ENCODE results near the gene NTPCR.

The NTPCR gene

GRCh38 chr1:232951180-232951579 lies 769 bp downstream of the NTPCR start:
- no peaks in the 10 kb centered on the region for H3K27me3 ChIP-seq (ENCODE audit: insufficient read depth, low read length, poor library complexity)
- no peak overlapping the region for H3K23ac ChIP-seq (ENCODE audit: low read length)
- DNase-seq, result peak; percentile 74
- H3K79me2 ChIP-seq (ENCODE audit: control insufficient read depth, insufficient read depth, low read length), result peaks cover 8% of the 10 kb centered on the region
- H3K36me3 ChIP-seq (ENCODE audit: control insufficient read depth, insufficient read depth, low read length), result no peaks in the 10 kb centered on the region
- H4K5ac ChIP-seq (ENCODE audit: low read length), result no peak overlapping the region
- peak overlapping the region; percentile 85 for H3K4me3 ChIP-seq (ENCODE audit: low read length)
- H2AK5ac ChIP-seq (ENCODE audit: low read length), result no peak overlapping the region
- H3K27ac ChIP-seq (ENCODE audit: low read depth, low read length), result no peak overlapping the region
- H2BK120ac ChIP-seq (ENCODE audit: low read depth, low read length), result no peak overlapping the region
- peaks cover 6% of the 10 kb centered on the region for H3K4me1 ChIP-seq (ENCODE audit: control insufficient read depth, low read depth, low read length)
- WGBS (ENCODE audit: extremely low coverage, insufficient coverage, low lambda C conversion rate), result no CpG with 5 or more reads among the region's 5 CpGs
- H3K18ac ChIP-seq (ENCODE audit: low read length), result no peak overlapping the region
- H3K56ac ChIP-seq (ENCODE audit: low read length), result peak overlapping the region; percentile 91
- H4K8ac ChIP-seq (ENCODE audit: low read depth, low read length), result no peak overlapping the region
- peaks cover 2% of the 10 kb centered on the region for H3K79me1 ChIP-seq (ENCODE audit: low read length)
- H3K9ac ChIP-seq (ENCODE audit: low read length), result peak overlapping the region; percentile 80
- H3K4me2 ChIP-seq (ENCODE audit: low read length), result peak overlapping the region; percentile 69
- no peak overlapping the region for H3K4ac ChIP-seq (ENCODE audit: low read depth, low read length)
- H2BK5ac ChIP-seq (ENCODE audit: low read length), result no peak overlapping the region
- H2BK15ac ChIP-seq (replicated peaks; ENCODE audit: low read depth), result no peak overlapping the region

- Histone ChIP-seq H2BK15ac (replicated peaks; ENCODE audit: low read depth) (no peak overlapping the region), H2AK5ac (ENCODE audit: low read length) (no peak overlapping the region), H2BK120ac (ENCODE audit: low read depth, low read length) (no peak overlapping the region), H3K9ac (ENCODE audit: low read length) (peak overlapping the region; percentile 80), H3K4ac (ENCODE audit: low read depth, low read length) (no peak overlapping the region), H3K79me1 (ENCODE audit: low read length) (peaks cover 3% of the 10 kb centered on the region), H3K27me3 (ENCODE audit: insufficient read depth, low read length, poor library complexity) (no peaks in the 10 kb centered on the region), H3K23ac (ENCODE audit: low read length) (no peak overlapping the region), H3K27ac (ENCODE audit: low read depth, low read length) (no peak overlapping the region), H3K4me1 (ENCODE audit: control insufficient read depth, low read depth, low read length) (peaks cover 6% of the 10 kb centered on the region), H2BK5ac (ENCODE audit: low read length) (no peak overlapping the region), H3K4me3 (ENCODE audit: low read length) (no peak overlapping the region), H3K79me2 (ENCODE audit: control insufficient read depth, insufficient read depth, low read length) (peaks cover 8% of the 10 kb centered on the region), H4K5ac (ENCODE audit: low read length) (no peak overlapping the region), H3K36me3 (ENCODE audit: control insufficient read depth, insufficient read depth, low read length) (no peaks in the 10 kb centered on the region), H4K8ac (ENCODE audit: low read depth, low read length) (no peak overlapping the region), H3K56ac (ENCODE audit: low read length) (peak overlapping the region; percentile 91), H3K18ac (ENCODE audit: low read length) (no peak overlapping the region), H3K4me2 (ENCODE audit: low read length) (peak overlapping the region; percentile 69)
- no peak for DNase-seq
- WGBS (ENCODE audit: extremely low coverage, insufficient coverage, low lambda C conversion rate), result no CpG with 5 or more reads among the region's 1 CpG
Measured at GRCh38 chr1:232951605-232952004, 1.2 kb downstream of the NTPCR start.

DNA sequence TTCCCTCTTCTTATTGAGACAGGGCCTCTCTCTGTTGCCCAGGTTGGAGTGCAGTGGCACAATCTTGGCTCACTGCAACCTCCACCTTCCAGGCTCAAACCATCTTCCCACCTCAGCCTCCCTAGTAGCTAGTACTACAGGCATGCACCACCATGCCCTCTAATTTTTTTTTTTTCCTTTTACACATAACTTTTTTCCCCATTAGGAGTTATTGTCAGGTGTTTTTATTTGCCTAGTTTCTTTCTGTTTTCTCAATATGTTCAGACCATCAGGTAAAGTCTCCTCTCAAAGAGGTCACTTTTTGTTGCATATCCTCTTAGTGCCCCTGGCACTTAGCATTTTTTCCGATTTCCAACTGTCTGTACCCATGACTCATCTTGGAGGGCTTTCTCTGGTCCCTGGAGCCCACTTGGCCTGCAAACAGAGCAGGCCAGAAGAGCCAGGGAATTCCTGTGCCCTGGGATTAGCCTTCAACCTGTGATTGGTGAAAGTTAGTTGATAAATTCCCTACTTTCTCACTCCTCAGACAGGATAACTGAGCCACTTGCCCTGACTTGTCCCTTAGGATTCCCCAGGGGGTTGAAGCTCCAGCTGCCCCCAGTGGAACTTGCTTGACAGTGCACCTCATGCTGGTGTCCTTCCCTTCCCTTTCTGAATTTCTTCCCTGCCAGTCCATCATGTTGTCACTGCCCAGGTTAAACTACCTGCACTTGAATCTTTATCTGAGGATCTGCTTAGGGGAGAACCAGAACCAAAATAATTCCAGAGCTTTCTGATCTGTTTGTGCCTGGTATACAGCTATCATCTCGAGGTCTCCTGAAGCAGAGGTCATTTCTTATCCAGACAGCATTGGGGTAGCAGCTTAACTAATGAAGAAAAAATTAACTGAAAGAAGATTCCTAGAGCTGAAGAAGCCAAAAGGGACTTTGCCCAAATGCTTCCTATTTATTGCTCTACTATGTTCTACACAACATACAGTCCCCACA lies 2.4 kb downstream of the NTPCR start:
- H3K79me2 ChIP-seq (ENCODE audit: control insufficient read depth, insufficient read depth, low read length), result peaks cover 8% of the 10 kb centered on the region
- no peak overlapping the region for H4K5ac ChIP-seq (ENCODE audit: low read length)
- no peak overlapping the region for H3K4me2 ChIP-seq (ENCODE audit: low read length)
- DNase-seq, result peak; percentile 95
- peaks cover 3% of the 10 kb centered on the region for H3K79me1 ChIP-seq (ENCODE audit: low read length)
- no peak overlapping the region for H2BK5ac ChIP-seq (ENCODE audit: low read length)
- no peak overlapping the region for H2BK15ac ChIP-seq (replicated peaks; ENCODE audit: low read depth)
- H4K8ac ChIP-seq (ENCODE audit: low read depth, low read length), result no peak overlapping the region
- no peak overlapping the region for H2AK5ac ChIP-seq (ENCODE audit: low read length)
- no peaks in the 10 kb centered on the region for H3K36me3 ChIP-seq (ENCODE audit: control insufficient read depth, insufficient read depth, low read length)
- no peak overlapping the region for H3K4ac ChIP-seq (ENCODE audit: low read depth, low read length)
- peak overlapping the region; percentile 11 for H3K56ac ChIP-seq (ENCODE audit: low read length)
- H2BK120ac ChIP-seq (ENCODE audit: low read depth, low read length), result no peak overlapping the region
- no peak overlapping the region for H3K9ac ChIP-seq (ENCODE audit: low read length)
- WGBS (ENCODE audit: extremely low coverage, insufficient coverage, low lambda C conversion rate), result no CpG with 5 or more reads among the region's 2 CpGs
- H3K27ac ChIP-seq (ENCODE audit: low read depth, low read length), result peak overlapping the region; percentile 75
- peak overlapping the region; percentile 34 for H3K18ac ChIP-seq (ENCODE audit: low read length)
- peaks cover 6% of the 10 kb centered on the region for H3K4me1 ChIP-seq (ENCODE audit: control insufficient read depth, low read depth, low read length)
- no peaks in the 10 kb centered on the region for H3K27me3 ChIP-seq (ENCODE audit: insufficient read depth, low read length, poor library complexity)
- no peak overlapping the region for H3K23ac ChIP-seq (ENCODE audit: low read length)
- no peak overlapping the region for H3K4me3 ChIP-seq (ENCODE audit: low read length)

- Histone ChIP-seq H3K4me3 (ENCODE audit: low read length) (no peak overlapping the region), H3K18ac (ENCODE audit: low read length) (no peak overlapping the region), H2AK5ac (ENCODE audit: low read length) (no peak overlapping the region), H2BK120ac (ENCODE audit: low read depth, low read length) (no peak overlapping the region), H3K79me2 (ENCODE audit: control insufficient read depth, insufficient read depth, low read length) (peaks cover 8% of the 10 kb centered on the region), H3K79me1 (ENCODE audit: low read length) (peaks cover 3% of the 10 kb centered on the region), H3K23ac (ENCODE audit: low read length) (no peak overlapping the region), H3K4me2 (ENCODE audit: low read length) (no peak overlapping the region), H2BK15ac (replicated peaks; ENCODE audit: low read depth) (no peak overlapping the region), H3K4me1 (ENCODE audit: control insufficient read depth, low read depth, low read length) (peaks cover 6% of the 10 kb centered on the region), H4K8ac (ENCODE audit: low read depth, low read length) (no peak overlapping the region), H4K5ac (ENCODE audit: low read length) (no peak overlapping the region), H3K36me3 (ENCODE audit: control insufficient read depth, insufficient read depth, low read length) (no peaks in the 10 kb centered on the region), H3K27ac (ENCODE audit: low read depth, low read length) (no peak overlapping the region), H3K27me3 (ENCODE audit: insufficient read depth, low read length, poor library complexity) (no peaks in the 10 kb centered on the region), H3K56ac (ENCODE audit: low read length) (no peak overlapping the region), H2BK5ac (ENCODE audit: low read length) (no peak overlapping the region), H3K4ac (ENCODE audit: low read depth, low read length) (no peak overlapping the region), H3K9ac (ENCODE audit: low read length) (no peak overlapping the region)
- no CpG with 5 or more reads among the region's 4 CpGs for WGBS (ENCODE audit: extremely low coverage, insufficient coverage, low lambda C conversion rate)
- DNase-seq, result no peak
Measured at GRCh38 chr1:232954594-232955365, 4.4 kb downstream of the NTPCR start.

GRCh38 chr1:232956081-232956480 lies 5.7 kb downstream of the NTPCR start:
- Histone ChIP-seq H2AK5ac (ENCODE audit: low read length) (no peak overlapping the region), H3K27me3 (ENCODE audit: insufficient read depth, low read length, poor library complexity) (no peaks in the 10 kb centered on the region), H4K8ac (ENCODE audit: low read depth, low read length) (no peak overlapping the region), H4K5ac (ENCODE audit: low read length) (no peak overlapping the region), H3K79me1 (ENCODE audit: low read length) (peaks cover 3% of the 10 kb centered on the region), H2BK120ac (ENCODE audit: low read depth, low read length) (no peak overlapping the region), H2BK15ac (replicated peaks; ENCODE audit: low read depth) (no peak overlapping the region), H2BK5ac (ENCODE audit: low read length) (no peak overlapping the region), H3K4me2 (ENCODE audit: low read length) (no peak overlapping the region), H3K9ac (ENCODE audit: low read length) (no peak overlapping the region), H3K27ac (ENCODE audit: low read depth, low read length) (no peak overlapping the region), H3K36me3 (ENCODE audit: control insufficient read depth, insufficient read depth, low read length) (no peaks in the 10 kb centered on the region), H3K18ac (ENCODE audit: low read length) (no peak overlapping the region), H3K4me1 (ENCODE audit: control insufficient read depth, low read depth, low read length) (peaks cover 6% of the 10 kb centered on the region), H3K4ac (ENCODE audit: low read depth, low read length) (no peak overlapping the region), H3K56ac (ENCODE audit: low read length) (no peak overlapping the region), H3K79me2 (ENCODE audit: control insufficient read depth, insufficient read depth, low read length) (peaks cover 6% of the 10 kb centered on the region), H3K4me3 (ENCODE audit: low read length) (no peak overlapping the region), H3K23ac (ENCODE audit: low read length) (no peak overlapping the region)
- WGBS (ENCODE audit: extremely low coverage, insufficient coverage, low lambda C conversion rate), result no CpG with 5 or more reads among the region's 6 CpGs
- no peak for DNase-seq
